GM18873 (cell line): ENCODE results near the gene MYO16.
A peak's percentile ranks its signal among the peaks of the same experiment; 100 is the strongest.

Source experiments
- ATAC-seq: cut with Tn5 transposase; IDR thresholded peaks from one replicate; pipeline ENCODE4 v1.9.1; 2021; ENCODE audit warnings: mild to moderate bottlenecking, moderate library complexity, moderate number of reproducible peaks; ENCODE audit not compliant: unreplicated experiment, low FRiP score

Gene MYO16

DNA sequence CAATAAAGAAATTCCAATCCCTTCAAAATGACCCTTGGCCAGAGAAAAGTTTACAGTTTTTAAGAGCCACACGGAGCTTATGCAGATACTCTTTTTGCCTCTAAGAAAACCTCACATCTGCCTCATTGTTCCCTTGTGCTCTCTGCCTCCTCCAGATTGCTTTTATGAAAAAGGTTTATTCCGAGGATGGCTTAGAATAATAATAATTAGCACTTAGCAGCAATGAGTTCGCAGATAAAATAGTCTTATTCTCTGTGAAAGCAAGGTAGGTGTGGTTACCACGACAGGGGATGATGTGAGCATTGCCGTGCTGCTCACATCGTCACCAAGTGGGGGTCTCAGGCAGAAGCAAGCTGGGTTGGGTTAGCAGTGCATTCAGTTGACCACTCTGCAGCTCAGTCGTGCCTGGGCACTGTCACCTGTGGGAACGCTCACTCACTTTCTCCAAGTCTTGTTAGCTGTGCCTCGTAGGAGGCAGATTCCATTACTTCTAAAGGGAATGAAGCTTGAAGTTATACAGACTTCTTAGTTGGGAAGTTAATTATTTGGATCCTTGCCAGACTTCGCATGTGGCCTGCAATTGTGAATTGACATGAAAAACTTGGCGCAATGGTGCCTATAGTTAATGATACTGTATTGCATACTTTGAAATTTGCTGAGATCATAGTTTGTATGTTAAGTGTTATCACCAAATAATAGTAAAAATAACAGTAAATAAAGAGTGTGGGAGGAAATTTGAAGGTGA, 157.2 kb downstream of the MYO16 start:
- no peak for ATAC-seq

- ATAC-seq = no peak
Measured at GRCh38 chr13:108787700-108788414, 158.4 kb downstream of the MYO16 start.

- no peak for ATAC-seq
Measured at GRCh38 chr13:108789476-108789875, 160.1 kb downstream of the MYO16 start.

GRCh38 chr13:108795841-108796240, 166.4 kb downstream of the MYO16 start:
- no peak for ATAC-seq

DNA sequence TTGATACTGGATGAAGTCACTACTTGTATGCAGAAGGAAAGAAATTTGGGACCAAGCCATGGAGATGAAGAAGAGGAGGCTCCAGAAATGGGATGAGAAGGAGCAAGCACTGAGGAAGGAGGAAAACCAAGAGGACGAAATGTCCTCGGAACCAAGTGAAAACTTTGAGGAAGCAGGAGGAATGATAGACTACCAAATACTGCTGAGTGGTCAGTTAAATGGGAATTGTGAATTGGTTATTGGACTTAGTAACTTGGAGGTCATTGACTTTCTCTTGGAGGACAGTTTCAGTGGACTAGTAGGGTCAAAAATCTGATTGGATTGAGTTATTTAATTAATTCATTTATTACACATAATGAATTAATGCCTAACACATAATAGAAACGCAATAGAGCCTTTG, 167.9 kb downstream of the MYO16 start:
- no peak for ATAC-seq

GRCh38 chr13:108807841-108808240, 178.4 kb downstream of the MYO16 start:
- no peak for ATAC-seq

GRCh38 chr13:108812165-108812564, 182.8 kb downstream of the MYO16 start:
- no peak for ATAC-seq

DNA sequence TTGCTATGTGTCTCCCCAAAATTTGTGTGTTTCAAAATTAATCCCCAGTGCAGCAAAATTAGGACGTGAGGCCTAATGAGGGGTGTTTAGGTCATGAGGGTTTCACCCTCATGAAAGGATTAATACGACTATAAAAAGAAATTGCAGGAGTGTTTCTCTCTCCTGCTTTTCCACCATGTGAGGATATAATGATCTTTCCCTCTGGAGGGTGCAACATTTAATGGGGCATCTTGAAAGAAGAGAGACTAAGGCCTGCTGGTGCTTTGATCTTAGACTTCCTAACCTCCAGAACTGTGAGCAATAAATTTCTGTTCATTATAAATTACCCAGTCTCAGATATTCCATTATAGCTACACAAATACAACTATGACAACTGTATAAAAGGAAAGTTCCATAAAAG, 183.2 kb downstream of the MYO16 start:
- no peak for ATAC-seq

DNA sequence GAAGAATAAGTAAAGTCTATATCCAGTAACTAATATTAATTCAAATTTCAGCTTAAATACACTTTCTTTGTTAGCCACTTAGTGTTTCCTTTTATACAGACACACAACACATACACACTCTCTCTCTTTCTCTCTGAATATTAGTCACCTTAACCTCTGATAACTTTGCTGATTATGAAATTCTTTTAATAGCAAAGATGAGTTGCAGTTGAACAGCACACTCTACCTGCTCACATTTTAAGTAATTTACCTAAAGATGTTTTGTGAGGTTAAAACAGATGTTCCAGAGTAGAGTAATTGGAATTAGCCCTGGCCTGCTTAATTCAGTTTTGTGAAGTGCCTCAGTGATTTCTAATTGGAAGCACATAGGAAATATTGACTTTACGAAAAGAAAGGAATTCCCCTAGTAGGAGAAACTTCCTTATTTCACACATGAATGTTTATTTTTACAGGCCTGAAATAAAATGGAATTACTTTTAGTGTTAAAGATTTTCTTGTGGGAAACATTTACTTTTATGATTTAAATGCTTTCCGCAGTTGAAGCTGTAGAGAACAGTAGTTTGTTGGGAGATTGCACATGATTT, 184.3 kb downstream of the MYO16 start:
- ATAC-seq = no peak

DNA sequence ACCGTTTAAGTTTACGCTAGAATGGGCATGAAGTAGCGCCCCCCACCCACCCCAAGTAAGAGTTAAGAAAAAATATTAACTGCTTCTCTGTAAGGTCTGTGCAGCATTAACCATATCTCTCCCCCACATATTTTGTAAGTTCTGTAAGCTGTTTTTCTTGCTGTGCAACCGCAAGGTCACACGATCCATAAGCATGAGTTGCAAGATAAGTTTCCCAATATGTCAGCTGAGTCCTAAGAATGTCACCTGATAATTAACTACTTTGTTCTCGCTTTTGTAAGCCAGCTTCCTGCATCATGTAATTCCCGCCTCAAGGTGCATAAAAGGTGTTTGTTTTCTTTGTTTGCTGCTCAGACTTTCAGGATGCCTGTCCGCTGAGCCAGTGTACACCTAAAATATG, 187.0 kb downstream of the MYO16 start:
- no peak for ATAC-seq

DNA sequence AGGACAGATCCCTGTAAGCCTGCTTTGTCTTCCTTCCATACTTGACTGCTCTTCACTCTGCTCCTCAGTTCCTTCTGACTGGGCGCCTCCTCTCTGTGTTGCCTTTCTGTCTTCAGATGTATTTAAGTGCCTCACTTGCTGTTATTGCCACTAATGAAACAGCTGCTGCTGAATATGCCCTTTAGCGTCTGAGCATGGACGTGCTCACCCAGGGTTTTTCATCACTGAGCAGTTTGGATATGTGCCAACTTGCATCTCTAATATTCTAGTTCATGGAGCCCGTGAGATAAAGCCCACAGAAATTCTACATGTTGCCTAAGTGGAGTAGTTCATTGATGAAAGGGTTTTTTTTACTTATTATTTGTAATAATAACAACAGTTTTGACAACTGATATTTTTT, 198.2 kb downstream of the MYO16 start:
- ATAC-seq = no peak

GRCh38 chr13:108828086-108828815, 198.8 kb downstream of the MYO16 start:
- ATAC-seq = no peak

- no peak for ATAC-seq
Measured at GRCh38 chr13:108830916-108831315, 201.5 kb downstream of the MYO16 start.

DNA sequence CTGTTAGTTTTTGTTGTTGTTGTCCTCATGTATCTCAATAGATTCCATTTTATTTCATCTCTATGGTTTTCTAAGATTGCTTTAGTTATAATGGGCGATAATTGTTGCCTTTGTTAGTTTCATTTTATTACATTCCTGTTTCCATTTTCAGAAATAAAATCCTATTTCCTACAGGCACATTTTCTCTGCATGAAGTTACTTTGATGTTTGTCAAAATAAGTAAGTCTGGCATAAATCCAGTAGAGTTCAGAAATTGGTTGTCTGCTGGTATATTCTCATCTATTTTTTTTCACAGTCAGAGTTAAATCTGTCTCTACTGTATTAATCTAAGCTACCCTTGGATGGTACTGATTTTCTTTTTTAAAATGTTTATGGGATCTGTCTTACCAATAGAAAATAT, 204.1 kb downstream of the MYO16 start:
- ATAC-seq = no peak

DNA sequence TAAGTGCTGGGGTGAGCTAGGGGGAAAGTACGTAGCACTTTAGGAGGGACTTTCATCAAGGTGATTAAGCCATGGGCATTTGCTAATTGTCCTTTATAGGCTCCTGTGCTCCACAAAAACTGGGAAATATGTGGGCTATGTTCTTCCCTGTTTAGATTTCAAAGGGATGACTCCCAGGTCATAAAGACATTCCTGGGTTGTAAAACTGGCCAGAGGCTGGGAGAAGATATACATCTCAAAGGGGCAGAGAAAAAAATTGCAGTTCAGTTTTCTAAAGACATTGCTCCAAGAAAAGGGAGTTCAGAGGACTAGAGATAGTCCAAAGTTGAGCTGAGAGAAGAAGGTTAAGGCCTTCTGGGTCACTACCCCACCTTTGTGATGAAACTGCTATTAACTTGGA, 204.8 kb downstream of the MYO16 start:
- ATAC-seq = no peak

GRCh38 chr13:108835083-108835482, 205.7 kb downstream of the MYO16 start:
- no peak for ATAC-seq

GRCh38 chr13:108850691-108851090, 221.3 kb downstream of the MYO16 start:
- no peak for ATAC-seq

DNA sequence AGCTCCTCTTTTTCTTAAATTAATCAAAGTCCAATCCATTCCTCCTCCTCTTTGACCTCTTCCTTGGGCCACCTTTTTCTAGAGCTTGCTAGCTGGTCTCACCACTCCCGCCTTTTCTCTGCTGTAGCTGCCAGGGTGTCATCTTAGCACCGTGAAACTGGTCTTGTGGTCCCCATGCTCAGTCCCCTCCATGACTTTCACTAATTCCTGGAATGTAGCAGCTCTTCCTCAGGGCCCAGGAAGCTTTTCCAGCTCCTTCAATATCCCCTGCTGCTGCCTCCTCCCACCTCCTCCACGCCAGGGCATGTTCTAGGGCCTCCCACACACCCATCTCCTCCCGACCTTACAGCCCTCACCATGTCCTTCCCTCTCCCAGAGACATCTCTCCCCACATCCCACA, 222.2 kb downstream of the MYO16 start:
- ATAC-seq = no peak

DNA sequence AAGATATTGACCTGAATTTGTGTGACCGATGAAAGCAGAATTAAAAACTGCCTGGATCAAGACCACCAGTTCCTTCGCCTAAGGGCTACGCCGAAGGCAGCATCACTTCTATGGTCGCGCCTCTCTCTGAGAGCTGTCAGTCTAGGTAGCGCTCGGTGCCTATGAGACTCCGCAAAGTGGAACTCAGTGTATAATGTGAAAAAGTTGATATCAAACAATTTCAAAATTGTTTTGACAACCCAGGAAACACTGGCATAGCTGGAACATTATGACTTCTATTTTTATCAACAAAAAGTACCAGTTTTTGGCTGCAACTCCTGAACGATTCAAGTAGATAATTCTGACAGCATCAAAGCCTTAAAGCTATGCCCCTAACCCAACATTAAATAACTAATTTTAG, 223.6 kb downstream of the MYO16 start:
- no peak for ATAC-seq

GRCh38 chr13:108855737-108856387, 226.5 kb downstream of the MYO16 start:
- peak; percentile 57 for ATAC-seq

- ATAC-seq = no peak
Measured at GRCh38 chr13:108858676-108859075, 229.3 kb downstream of the MYO16 start.
